HUDEP-2 (cell line): ENCODE measurements around the gene LAMA5.

Experiments
- DNase-seq, 76 experiments: peaks; one replicate each; lab custom pipeline; 2025; ENCODE audit not compliant: unreplicated experiment in 76 of 76; lab: John Stamatoyannopoulos, UW

The LAMA5 gene

GRCh38 chr20:62360854-62361798 lies 6.0 kb downstream of the LAMA5 start:
- peak in 2 of 76 experiments; percentile 15 to 32 for DNase-seq

GRCh38 chr20:62359491-62360121 lies 7.5 kb downstream of the LAMA5 start:
- no peak for DNase-seq

- DNase-seq, result no peak
Measured at GRCh38 chr20:62359043-62359490, 8.0 kb downstream of the LAMA5 start.

- DNase-seq, result peak in 31 of 76 experiments; percentile 5 to 67 (median 35)
Measured at GRCh38 chr20:62358171-62359042, 8.7 kb downstream of the LAMA5 start.

GRCh38 chr20:62357681-62358080 lies 9.4 kb downstream of the LAMA5 start:
- DNase-seq, result no peak

GRCh38 chr20:62357187-62357667 lies 9.9 kb downstream of the LAMA5 start:
- peak in 72 of 76 experiments; percentile 11 to 91 (median 72) for DNase-seq

GRCh38 chr20:62356589-62357186 lies 10.4 kb downstream of the LAMA5 start:
- no peak for DNase-seq

- DNase-seq, result no peak
Measured at GRCh38 chr20:62355878-62356588, 11.1 kb downstream of the LAMA5 start.

- DNase-seq, result no peak
Measured at GRCh38 chr20:62355516-62355877, 11.6 kb downstream of the LAMA5 start.

- no peak for DNase-seq
Measured at GRCh38 chr20:62354811-62355341, 12.2 kb downstream of the LAMA5 start.

GRCh38 chr20:62354031-62354808 lies 12.9 kb downstream of the LAMA5 start:
- no peak for DNase-seq

GRCh38 chr20:62353289-62354030 lies 13.7 kb downstream of the LAMA5 start:
- no peak for DNase-seq

GRCh38 chr20:62352402-62353288 lies 14.5 kb downstream of the LAMA5 start:
- DNase-seq, result peak in 12 of 76 experiments; percentile 13 to 57 (median 36)

GRCh38 chr20:62351469-62352401 lies 15.4 kb downstream of the LAMA5 start:
- no peak for DNase-seq

- no peak for DNase-seq
Measured at GRCh38 chr20:62350629-62351422, 16.3 kb downstream of the LAMA5 start.
